Endothelial cell of umbilical vein (primary cell): ENCODE data around the gene MCHR1. TPM values are rescaled to one million over a fixed set of nuclear protein-coding genes. Genes with fewer than 3 reads are reported as not detected.

ENCODE experiments used
- BruUV-seq: library from RNA; stranded (reverse); fragments of 400-500 nt; replicated peaks from 2 replicates; lab custom pipeline; 2021; lab: Mats Ljungman, UMichigan
- CTCF ChIA-PET: fragments of 300-600, 350-600 bp; sonication (Branson Sonifier 250); formaldehyde crosslinking; loops from one replicate; lab custom pipeline; 2021; ENCODE audit warnings: antibody characterized with exemption, inconsistent platforms; lab: Charles Lee
- POLR2A ChIA-PET: fragments of 300-600, 350-600 bp; sonication (Branson Sonifier 250); formaldehyde crosslinking; loops from one replicate; lab custom pipeline; 2021; ENCODE audit warnings: antibody characterized with exemption, inconsistent platforms; lab: Charles Lee
- DNase-seq: peaks from one replicate; pipeline ENCODE4 v3.0.0-alpha.2; 2011; ENCODE audit warnings: low read depth, low spot score
- FAIRE-seq: peaks from 2 replicates; lab custom pipeline; 2011; peaks lifted over from hg19 to GRCh38; lab: Jason Lieb, UNC
- H2AFZ ChIP-seq: 2 replicates; pipeline ENCODE4 v1.6.0; 2012; ENCODE audit warnings: low read depth, low read length, control low read depth, inconsistent platforms
- H3K27ac ChIP-seq: 2 replicates; pipeline ENCODE4 v1.5.1; 2011; ENCODE audit warnings: low read depth, mild to moderate bottlenecking, control low read depth, low read length, moderate library complexity; ENCODE audit not compliant: insufficient read depth
- H3K27me3 ChIP-seq, 2 experiments: 2 replicates each; pipeline versions ENCODE4 v1.6.0 to v1.6.1; 2011; ENCODE audit warnings: low read length in 2 of 2, mixed read lengths in 1 of 2; ENCODE audit not compliant: control insufficient read depth in 2 of 2, insufficient read depth in 2 of 2
- H3K36me3 ChIP-seq, 2 experiments: 2 replicates in 1 of 2; 3 replicates in 1 of 2; pipeline ENCODE4 v1.5.1; 2011; ENCODE audit warnings: low read length in 2 of 2, mild to moderate bottlenecking in 1 of 2, moderate library complexity in 1 of 2; ENCODE audit not compliant: control insufficient read depth in 2 of 2, insufficient read depth in 2 of 2; ENCODE audit errors: extremely low read depth in 1 of 2
- H3K4me1 ChIP-seq: 3 replicates; pipeline ENCODE4 v1.5.1; 2011; ENCODE audit warnings: mild to moderate bottlenecking, low read length; ENCODE audit not compliant: control insufficient read depth, insufficient read depth; ENCODE audit errors: extremely low read depth
- H3K4me2 ChIP-seq: 2 replicates; pipeline ENCODE4 v1.6.1; 2011; ENCODE audit warnings: low read length, control low read depth, mixed read lengths; ENCODE audit not compliant: insufficient read depth
- H3K4me3 ChIP-seq, 3 experiments: fragments of 200-600 bp in 1 of 3; sonication (generic), shearing (Covaris generic) in 1 of 3; replicated peaks in 1 of 3; 2 replicates each; pipeline ENCODE4 v1.5.1; 2011 to 2016; ENCODE audit warnings: control low read depth in 3 of 3, low read length in 3 of 3, mild to moderate bottlenecking in 2 of 3, inconsistent platforms in 1 of 3, low read depth in 1 of 3, moderate library complexity in 1 of 3; ENCODE audit not compliant: insufficient read depth in 1 of 3
- H3K79me2 ChIP-seq: 2 replicates; pipeline ENCODE4 v1.6.0; 2012; ENCODE audit warnings: low read length, inconsistent platforms; ENCODE audit not compliant: control insufficient read depth, insufficient read depth
- H3K9ac ChIP-seq: replicated peaks from 2 replicates; pipeline ENCODE3; 2011; ENCODE audit warnings: low read length, control low read depth; ENCODE audit not compliant: insufficient read depth; ENCODE audit errors: extremely low read depth
- H3K9me1 ChIP-seq: replicated peaks from 3 replicates; pipeline ENCODE4 v1.6.0; 2011; ENCODE audit warnings: mild to moderate bottlenecking, low read length; ENCODE audit not compliant: control insufficient read depth, insufficient read depth; ENCODE audit errors: extremely low read depth
- H3K9me3 ChIP-seq: replicated peaks from 2 replicates; pipeline ENCODE4 v1.5.1; 2012; ENCODE audit warnings: low read length, inconsistent platforms; ENCODE audit not compliant: control insufficient read depth, insufficient read depth
- H4K20me1 ChIP-seq: replicated peaks from 2 replicates; pipeline ENCODE3; 2011; ENCODE audit warnings: mild to moderate bottlenecking, low read length; ENCODE audit not compliant: control insufficient read depth, insufficient read depth; ENCODE audit errors: extremely low read depth
- CTCF ChIP-seq, 2 donors: IDR thresholded peaks; 1 replicate in 1 of 2; 2 replicates in 1 of 2; pipeline ENCODE4 v1.5.1; 2011; ENCODE audit warnings: low read length in 2 of 2, mild to moderate bottlenecking in 2 of 2, moderate library complexity in 2 of 2, control low read depth in 1 of 2, inconsistent platforms in 1 of 2, low read depth in 1 of 2; ENCODE audit not compliant: insufficient read depth in 1 of 2; ENCODE audit errors: extremely low read depth in 1 of 2
- EZH2 ChIP-seq: IDR thresholded peaks from 2 replicates; pipeline ENCODE4 v1.6.1; 2012; ENCODE audit warnings: borderline replicate concordance, low read depth, mild to moderate bottlenecking, moderate library complexity, low read length, inconsistent platforms; ENCODE audit not compliant: severe bottlenecking
- FOS ChIP-seq: IDR thresholded peaks from 2 replicates; pipeline ENCODE4 v1.6.1; 2011; ENCODE audit warnings: mild to moderate bottlenecking, low read length, moderate library complexity, borderline replicate concordance; ENCODE audit not compliant: insufficient read depth
- MAX ChIP-seq: IDR thresholded peaks from 2 replicates; pipeline ENCODE4 v1.6.1; 2011; ENCODE audit not compliant: insufficient read depth, insufficient read length
- MYC ChIP-seq: IDR thresholded peaks from one replicate; pipeline ENCODE4 v1.6.1; 2011; ENCODE audit warnings: mild to moderate bottlenecking, low read depth, low read length
- POLR2A ChIP-seq: IDR thresholded peaks from 2 replicates; pipeline ENCODE4 v1.6.1; 2012; ENCODE audit warnings: low read depth, mild to moderate bottlenecking, control low read depth, low read length
- dilution Hi-C: fragments of 300-500 bp; cut with MboI; formaldehyde crosslinking; loops from one replicate; pipeline ENCODE4 v1.15.0; 2019; ENCODE audit warnings: low sequenced_read_pairs; ENCODE audit not compliant: extremely low pct_ligation_motif_present
- intact Hi-C: fragments of 100-400 bp; cut with micrococcal nuclease; formaldehyde crosslinking; loops from one replicate; pipeline ENCODE4 v1.10.0; 2022
- polyA plus RNA-seq, 4 experiments: library from polyadenylated mRNA; depleted of rRNA in 3 of 4; stranded (reverse) in 3 of 4; unstranded in 1 of 4; fragments of >200 nt; gene quantifications; 2 replicates each; pipeline versions ENCODE4 v1.2.1 to v1.2.3, GENCODE V29; 2011 to 2012; ENCODE audit warnings: missing spikeins in 1 of 4
- total RNA-seq: library from RNA; stranded (reverse); gene quantifications from 2 replicates; pipeline ENCODE4 v1.2.3, GENCODE V29; 2021

Gene MCHR1
- total and polyA plus RNA-seq, 2 donors (not counting 3 experiments of a cell fraction or from before 2014, with no cell fraction given), result not detected

GRCh38 chr22:40676644-40677043 lies 2.6 kb upstream of the MCHR1 start:
- no TSS peak for BruUV-seq
- Histone ChIP-seq H3K9me1 (no peaks in the 10 kb centered on the region), H3K4me2 (no peak overlapping the region), H3K4me1 (peaks cover 17% of the 10 kb centered on the region), H4K20me1 (no peaks in the 10 kb centered on the region), H3K9me3 (no peaks in the 10 kb centered on the region), H3K27me3 (peaks cover 15 to 20% of the 10 kb centered on the region in 2 experiments), H2AFZ (no peak overlapping the region), H3K4me3 (no peak overlapping the region), H3K36me3 (no peaks in the 10 kb centered on the region), H3K9ac (no peak overlapping the region), H3K27ac (no peak overlapping the region), H3K79me2 (no peaks in the 10 kb centered on the region)
- TF ChIP-seq FOS, result no peak
- TF ChIP-seq MYC, result no peak
- TF ChIP-seq MAX, result no peak
- no peak for TF ChIP-seq CTCF (IDR thresholded peaks at IDR 0.05; ENCODE audit: extremely low read depth in 1 of 2, insufficient read depth in 1 of 2, low read depth in 1 of 2, low read length in 2 of 2)
- TF ChIP-seq EZH2, result no peak
- no peak for TF ChIP-seq POLR2A
- DNase-seq (no peak), FAIRE-seq (no peak)
- dilution Hi-C loops, result no loop called here
- intact Hi-C loops, result no loop called here
- CTCF ChIA-PET, result interaction anchor here (2.4 kb wide), 1 partner anchor 222 kb away, joined by 6 read pairs; no protein-coding TSS in a partner anchor
- POLR2A ChIA-PET, result interaction anchor here (0.6 kb wide), 1 partner anchor 306 kb away, joined by 7 read pairs; no protein-coding TSS in a partner anchor
